NCI-H2227 (cell line): ENCODE results near the gene MGAT5.

Experiments
- DNase-seq: peaks from one replicate; lab custom pipeline; 2025; ENCODE audit not compliant: unreplicated experiment; lab: John Stamatoyannopoulos, UW

MGAT5 gene

GRCh38 chr2:134301099-134301927, 47.4 kb downstream of the MGAT5 start:
- no peak for DNase-seq

DNA sequence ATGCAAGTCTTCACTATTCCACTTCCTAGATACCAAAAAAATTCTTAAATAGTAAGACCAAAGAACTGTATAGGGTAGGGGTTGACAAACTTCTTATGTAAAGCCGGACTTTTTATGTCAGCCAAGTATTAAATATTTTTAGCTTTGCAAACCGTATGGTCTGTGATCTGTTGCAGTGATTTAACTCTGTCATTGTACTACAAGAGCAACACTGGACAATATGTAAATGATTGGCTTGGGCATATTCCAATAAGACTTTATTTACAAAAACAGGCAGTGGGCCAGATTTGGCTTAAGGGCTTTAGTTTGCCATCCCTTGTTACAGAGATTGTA, 48.0 kb downstream of the MGAT5 start:
- DNase-seq, result no peak

- no peak for DNase-seq
Measured at GRCh38 chr2:134304394-134305108, 50.7 kb downstream of the MGAT5 start.

DNA sequence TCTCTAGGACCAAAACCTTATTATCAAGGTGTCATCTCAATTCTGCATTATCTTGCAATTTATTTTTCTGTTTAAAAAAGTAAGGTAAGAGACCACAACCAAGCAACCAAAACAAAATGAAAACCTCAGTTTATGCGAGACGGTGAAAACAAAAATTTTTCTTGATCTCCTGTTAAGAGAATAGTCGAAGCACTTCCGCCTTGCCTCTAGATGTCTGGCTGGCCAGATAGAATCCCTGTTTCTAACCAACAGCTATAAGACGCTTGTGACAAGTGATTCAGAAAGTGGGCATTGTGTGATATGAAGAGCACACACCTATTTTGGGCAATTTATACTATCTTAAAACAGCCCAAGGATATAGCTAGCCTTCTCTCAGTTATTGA, 51.2 kb downstream of the MGAT5 start:
- DNase-seq, result no peak

DNA sequence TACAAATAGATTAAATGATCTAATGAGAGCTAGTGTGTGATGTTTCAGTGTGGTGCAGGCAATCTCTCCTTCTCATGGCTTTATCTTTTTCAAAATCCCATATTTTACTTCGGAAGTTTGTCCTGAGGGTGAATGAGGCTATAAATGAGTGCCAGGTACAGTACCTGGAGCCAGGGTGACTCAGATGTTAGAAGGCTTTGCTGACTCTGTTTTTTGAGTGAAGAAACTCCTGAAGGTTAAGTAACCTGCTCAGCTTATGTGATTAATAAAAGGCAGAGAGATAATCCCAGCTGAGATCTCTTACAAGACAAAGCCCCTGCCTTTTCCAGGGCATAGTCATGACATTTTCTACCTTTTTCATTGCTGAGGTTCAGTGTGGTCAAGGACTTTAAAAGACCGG, 52.6 kb downstream of the MGAT5 start:
- no peak for DNase-seq

DNA sequence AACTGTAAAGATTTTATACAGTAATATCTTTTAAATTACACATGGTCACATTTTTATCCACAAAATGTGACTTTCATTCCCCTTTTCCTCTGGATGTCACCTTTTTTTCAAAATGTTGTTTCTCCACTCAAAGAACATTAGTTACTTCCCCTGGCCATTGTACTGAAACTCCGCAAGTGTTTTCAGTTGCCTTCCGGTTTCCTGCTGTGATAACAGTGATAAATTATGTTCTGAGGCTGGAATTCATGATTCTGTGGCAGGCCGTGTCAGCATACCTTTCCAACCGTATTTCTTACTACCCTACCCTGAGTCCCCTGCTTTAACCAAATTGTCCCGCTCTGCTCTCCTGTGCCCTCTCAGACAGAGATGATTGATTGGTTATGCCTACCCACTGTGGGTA, 53.5 kb downstream of the MGAT5 start:
- DNase-seq, result peak; percentile 55

- no peak for DNase-seq
Measured at GRCh38 chr2:134308474-134309385, 54.9 kb downstream of the MGAT5 start.

GRCh38 chr2:134310107-134311079, 56.5 kb downstream of the MGAT5 start:
- no peak for DNase-seq

DNA sequence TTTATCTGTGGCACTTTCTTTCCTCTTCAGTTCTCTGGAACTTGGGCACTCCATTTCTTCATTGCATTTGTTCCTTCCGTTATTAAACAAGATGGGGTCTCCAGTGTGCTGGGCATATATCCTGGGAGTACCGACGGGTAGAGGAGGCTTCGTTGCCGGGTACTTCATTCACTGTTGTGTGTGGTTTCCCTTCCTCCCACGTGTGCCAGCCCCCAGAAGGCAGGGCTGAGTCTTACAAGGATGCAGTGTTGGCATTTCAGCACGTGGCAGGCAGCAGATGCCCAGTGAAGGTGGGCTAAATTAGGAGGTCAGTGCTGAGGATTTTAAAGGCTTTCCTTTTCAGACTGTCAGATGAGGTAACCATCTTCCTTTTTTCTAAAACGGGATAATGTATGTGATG, 58.6 kb downstream of the MGAT5 start:
- DNase-seq, result no peak

- no peak for DNase-seq
Measured at GRCh38 chr2:134314202-134314601, 60.3 kb downstream of the MGAT5 start.

- no peak for DNase-seq
Measured at GRCh38 chr2:134314681-134315368, 61.0 kb downstream of the MGAT5 start.

DNA sequence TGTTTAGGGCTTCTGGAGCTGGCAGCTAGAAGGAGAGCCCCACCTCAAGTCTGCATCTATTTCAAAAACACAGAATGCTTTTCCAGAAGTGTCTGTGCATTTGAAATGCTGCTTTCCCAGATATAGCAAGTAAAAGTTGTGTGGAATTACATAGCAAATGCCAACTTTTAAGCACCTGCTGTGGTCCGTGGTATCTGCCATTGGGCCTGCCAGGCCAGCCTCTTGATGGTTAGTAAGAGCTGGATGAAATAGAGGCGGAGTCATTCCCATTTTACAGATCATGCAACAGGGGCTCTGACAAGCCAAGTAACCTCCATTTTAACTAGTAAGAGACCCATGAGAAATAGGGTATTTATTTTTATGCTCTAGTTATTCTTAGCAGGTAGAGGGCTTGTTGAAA, 61.6 kb downstream of the MGAT5 start:
- DNase-seq, result no peak

DNA sequence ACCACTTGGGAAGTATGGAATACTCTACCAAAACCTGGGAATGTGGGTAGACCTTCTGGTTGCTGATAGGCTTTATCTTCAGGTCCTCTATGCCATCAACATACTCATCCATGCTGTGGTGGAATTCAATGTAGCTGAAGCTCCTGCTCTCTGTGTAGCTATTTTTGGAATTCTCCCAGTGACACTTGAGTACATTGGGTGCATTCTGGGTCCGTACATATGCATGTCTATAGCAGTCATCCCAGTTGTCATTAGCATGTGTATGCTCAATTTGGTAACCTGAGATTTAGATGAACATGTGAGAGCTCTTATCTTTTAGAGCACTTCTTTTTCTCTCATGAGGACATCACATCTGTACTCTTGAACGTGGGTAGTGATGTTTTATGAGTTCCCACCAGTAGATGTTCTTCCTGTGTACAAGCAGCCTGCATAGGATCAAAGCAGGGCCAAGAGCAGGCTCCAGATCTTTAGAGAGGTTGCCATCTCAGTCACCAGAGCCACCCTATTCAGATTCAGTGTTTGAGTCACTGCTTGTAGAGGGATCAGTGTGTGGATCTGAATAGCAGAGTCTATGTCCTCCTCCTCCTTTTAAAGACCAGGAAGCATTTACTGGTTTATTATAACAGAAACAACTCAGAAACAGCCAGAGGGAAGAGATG, 65.9 kb downstream of the MGAT5 start:
- DNase-seq, result no peak

- DNase-seq, result no peak
Measured at GRCh38 chr2:134320930-134321329, 67.1 kb downstream of the MGAT5 start.

GRCh38 chr2:134323777-134324176, 69.9 kb downstream of the MGAT5 start:
- no peak for DNase-seq

- DNase-seq, result no peak
Measured at GRCh38 chr2:134324430-134324829, 70.6 kb downstream of the MGAT5 start.

- DNase-seq, result no peak
Measured at GRCh38 chr2:134324947-134325346, 71.1 kb downstream of the MGAT5 start.

DNA sequence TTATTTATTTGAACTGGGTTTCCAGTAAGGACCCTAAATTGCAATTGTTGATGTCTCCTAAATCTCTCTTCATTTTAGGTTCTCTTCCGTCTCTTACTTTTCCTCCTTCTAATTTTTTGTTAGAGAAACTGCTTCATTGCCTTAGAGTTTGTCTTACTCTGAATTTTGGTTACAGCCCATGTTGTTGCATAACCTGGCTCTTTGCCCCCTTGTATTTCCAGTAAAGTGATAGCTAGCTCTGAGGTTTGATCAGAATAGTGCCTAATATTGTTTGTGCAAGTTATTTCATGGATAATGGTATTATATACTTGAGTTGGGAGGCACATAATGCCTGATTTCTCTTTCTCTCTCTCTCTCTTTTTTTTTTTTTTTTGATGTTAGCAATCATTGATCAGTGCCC, 71.8 kb downstream of the MGAT5 start:
- DNase-seq, result no peak

GRCh38 chr2:134327367-134327766, 73.5 kb downstream of the MGAT5 start:
- no peak for DNase-seq
